Endodermal cell (in vitro differentiated cells): ENCODE data around the gene LCAT. TPM values are rescaled to one million over a fixed set of nuclear protein-coding genes. Genes with fewer than 3 reads are reported as not detected.

ENCODE experiments used
- DNase-seq: peaks from one replicate; pipeline ENCODE4 v3.0.0-alpha.2; 2017
- H3K27ac ChIP-seq: 2 replicates; pipeline ENCODE4 v1.5.1; 2013; ENCODE audit warnings: mild to moderate bottlenecking, low read depth, low read length, moderate library complexity
- H3K27me3 ChIP-seq: 2 replicates; pipeline ENCODE4 v1.6.1; 2013; ENCODE audit warnings: mild to moderate bottlenecking, low read length, moderate library complexity; ENCODE audit not compliant: insufficient read depth, control insufficient read depth, poor library complexity, severe bottlenecking
- H3K36me3 ChIP-seq: 2 replicates; pipeline ENCODE4 v1.7.0; 2013; ENCODE audit warnings: mild to moderate bottlenecking, low read length, moderate library complexity; ENCODE audit not compliant: control insufficient read depth, insufficient read depth
- H3K4me1 ChIP-seq: one replicate; pipeline ENCODE4 v1.7.0; 2013; ENCODE audit warnings: low read length; ENCODE audit not compliant: control insufficient read depth, insufficient read depth
- H3K4me3 ChIP-seq: 2 replicates; pipeline ENCODE4 v1.5.1; 2013; ENCODE audit warnings: mild to moderate bottlenecking, low read length, moderate library complexity
- H3K9ac ChIP-seq: 2 replicates; pipeline ENCODE4 v1.6.1; 2013; ENCODE audit warnings: mild to moderate bottlenecking, low read length, moderate library complexity; ENCODE audit not compliant: poor library complexity, severe bottlenecking; ENCODE audit errors: extremely low read depth
- H3K9me3 ChIP-seq: 2 replicates; pipeline ENCODE4 v1.6.1; 2013; ENCODE audit warnings: mild to moderate bottlenecking, low read length, moderate library complexity; ENCODE audit not compliant: control insufficient read depth
- H3K27ac Mint-ChIP-seq: 2 replicates; pipeline ENCODE4 v1.8.0; 2020; ENCODE audit warnings: mixed read lengths
- H3K27me3 Mint-ChIP-seq: 2 replicates; pipeline ENCODE4 v1.8.0; 2021; ENCODE audit warnings: mild to moderate bottlenecking, mixed read lengths; ENCODE audit not compliant: insufficient read depth
- H3K36me3 Mint-ChIP-seq: 2 replicates; pipeline ENCODE4 v1.8.0; 2020; ENCODE audit warnings: low read depth, mixed read lengths
- H3K4me1 Mint-ChIP-seq: 2 replicates; pipeline ENCODE4 v1.8.0; 2020; ENCODE audit warnings: mixed read lengths
- H3K4me3 Mint-ChIP-seq: 2 replicates; pipeline ENCODE4 v1.8.0; 2020; ENCODE audit warnings: mild to moderate bottlenecking, moderate library complexity, mixed read lengths
- H3K9me3 Mint-ChIP-seq: 2 replicates; pipeline ENCODE4 v1.8.0; 2020; ENCODE audit warnings: mild to moderate bottlenecking, mixed read lengths
- CTCF ChIP-seq: fragments of 200-600 bp; sonication (generic); conservative IDR thresholded peaks from 2 replicates; pipeline ENCODE4 v1.5.0; 2021; ENCODE audit warnings: antibody characterized with exemption, mild to moderate bottlenecking
- WGBS, 2 experiments: methylation state at CpG; one replicate each; pipeline versions ENCODE4 v1.1.5 to v1.1.7; 2013; ENCODE audit warnings: missing lambda C conversion rate in 2 of 2, mixed read lengths in 1 of 2; ENCODE audit not compliant: insufficient coverage in 1 of 2, insufficient read length in 1 of 2; 5-methylcytosine and 5-hydroxymethylcytosine counted together
- total RNA-seq, 2 donors: library from RNA; stranded (reverse); fragmentation: NEBNext Ultra II Directional in 1 of 2; extraction: Animal tissue kit (Norgen Biotek cat#: 25700) in 1 of 2; gene quantifications; 2 replicates in 1 of 2; 3 replicates in 1 of 2; pipeline ENCODE4 v1.2.1, GENCODE V29; 2021

Gene LCAT
- total RNA-seq, 2 donors from 2014 or later = 8.4 to 14.3 TPM

GRCh38 chr16:67948015-67948414 is 4.1 kb upstream of the LCAT start:
- no peak overlapping the region for H3K4me3 ChIP-seq
- Mint-ChIP-seq H3K36me3 (peaks cover 30% of the 10 kb centered on the region), H3K9me3 (no peaks in the 10 kb centered on the region), H3K27me3 (no peaks in the 10 kb centered on the region), H3K27ac (no peak overlapping the region), H3K4me3 (no peak overlapping the region), H3K4me1 (peaks cover 6% of the 10 kb centered on the region)
- DNase-seq = no peak
- H3K9ac ChIP-seq = no peak overlapping the region
- peaks cover 37% of the 10 kb centered on the region for H3K36me3 ChIP-seq
- no peaks in the 10 kb centered on the region for H3K27me3 ChIP-seq
- TF ChIP-seq CTCF = no peak
- H3K4me1 ChIP-seq = peaks cover 10% of the 10 kb centered on the region
- no peaks in the 10 kb centered on the region for H3K9me3 ChIP-seq
- H3K27ac ChIP-seq = no peak overlapping the region
- 94 to 95% methylated on average over 15 of the region's 15 CpGs for WGBS, 2 experiments

- Mint-ChIP-seq H3K36me3 (peaks cover 29% of the 10 kb centered on the region), H3K4me3 (no peak overlapping the region)
Measured at GRCh38 chr16:67946966-67947558, 3.1 kb upstream of the LCAT start.

GRCh38 chr16:67946128-67946569 is 2.2 kb upstream of the LCAT start:
- H3K4me1 Mint-ChIP-seq = peaks cover 6% of the 10 kb centered on the region
- H3K9me3 ChIP-seq = no peaks in the 10 kb centered on the region
- H3K27ac Mint-ChIP-seq = no peak overlapping the region
- H3K36me3 Mint-ChIP-seq = peaks cover 25% of the 10 kb centered on the region
- no peak overlapping the region for H3K4me3 ChIP-seq
- H3K4me3 Mint-ChIP-seq = no peak overlapping the region
- peaks cover 38% of the 10 kb centered on the region for H3K36me3 ChIP-seq
- no peak overlapping the region for H3K9ac ChIP-seq
- H3K27ac ChIP-seq = no peak overlapping the region
- H3K9me3 Mint-ChIP-seq = no peaks in the 10 kb centered on the region
- no peak for TF ChIP-seq CTCF
- WGBS, 2 experiments = 92 to 98% methylated on average over 15 to 20 of the region's 20 CpGs
- DNase-seq = no peak
- H3K27me3 ChIP-seq = no peaks in the 10 kb centered on the region
- peaks cover 10% of the 10 kb centered on the region for H3K4me1 ChIP-seq
- H3K27me3 Mint-ChIP-seq = no peaks in the 10 kb centered on the region

More at GRCh38 chr16:67946966-67947558, 3.1 kb upstream of the LCAT start:
- WGBS, 2 experiments = 91 to 96% methylated on average over 10 to 28 of the region's 28 CpGs
- no peak for DNase-seq
- peaks cover 10% of the 10 kb centered on the region for H3K4me1 ChIP-seq
- peaks cover 38% of the 10 kb centered on the region for H3K36me3 ChIP-seq
- no peaks in the 10 kb centered on the region for H3K27me3 Mint-ChIP-seq
- no peak overlapping the region for H3K27ac Mint-ChIP-seq
- H3K9me3 ChIP-seq = no peaks in the 10 kb centered on the region
- TF ChIP-seq CTCF = no peak
- no peak overlapping the region for H3K9ac ChIP-seq
- H3K27ac ChIP-seq = no peak overlapping the region
- H3K4me1 Mint-ChIP-seq = peaks cover 6% of the 10 kb centered on the region
- H3K27me3 ChIP-seq = no peaks in the 10 kb centered on the region
- H3K9me3 Mint-ChIP-seq = no peaks in the 10 kb centered on the region
- no peak overlapping the region for H3K4me3 ChIP-seq
